Karpas-422 (cell line): ENCODE data around the gene HDAC4. TPM values are rescaled to one million over a fixed set of nuclear protein-coding genes. Genes with fewer than 3 reads are reported as not detected.
"Not testable (repeated sequence)": the region's sequence is repeated elsewhere in the genome, so short reads cannot be mapped to it uniquely, and the experiment has no call there.

ENCODE experiments used
- DNase-seq: peaks from one replicate; pipeline ENCODE4 v3.0.0-alpha.2; 2015
- H2AFZ ChIP-seq: fragments of 200-600 bp; sonication (generic); 2 replicates; pipeline ENCODE4 v1.6.1; 2014; ENCODE audit warnings: antibody characterized with exemption, low read length, mixed read lengths
- H3K27ac ChIP-seq: fragments of 200-600 bp; sonication (generic); 2 replicates; pipeline ENCODE4 v1.5.1; 2014; ENCODE audit warnings: mild to moderate bottlenecking, low read length, moderate library complexity
- H3K27me3 ChIP-seq: fragments of 200-600 bp; sonication (generic); 2 replicates; pipeline ENCODE4 v1.6.1; 2014; ENCODE audit warnings: low read length, mixed read lengths
- H3K36me3 ChIP-seq: fragments of 200-600 bp; sonication (generic); 2 replicates; pipeline ENCODE4 v1.6.1; 2014; ENCODE audit warnings: low read length, mixed read lengths; ENCODE audit not compliant: insufficient read depth
- H3K4me1 ChIP-seq: fragments of 200-600 bp; sonication (generic); 2 replicates; pipeline ENCODE4 v1.6.1; 2014; ENCODE audit warnings: mild to moderate bottlenecking, low read length, mixed read lengths
- H3K4me2 ChIP-seq: fragments of 200-600 bp; sonication (generic); 2 replicates; pipeline ENCODE4 v1.6.1; 2014; ENCODE audit warnings: low read length, low read depth, mild to moderate bottlenecking; ENCODE audit not compliant: poor library complexity, severe bottlenecking
- H3K4me3 ChIP-seq: fragments of 200-600 bp; sonication (generic); 2 replicates; pipeline ENCODE4 v1.5.1; 2014; ENCODE audit warnings: mild to moderate bottlenecking, antibody characterized with exemption, low read length, mixed read lengths
- H3K79me2 ChIP-seq: fragments of 200-600 bp; sonication (generic); 2 replicates; pipeline ENCODE4 v1.6.1; 2014; ENCODE audit warnings: mild to moderate bottlenecking, low read length, mixed read lengths
- H3K9ac ChIP-seq: fragments of 200-600 bp; sonication (generic); 2 replicates; pipeline ENCODE4 v1.6.0; 2014; ENCODE audit warnings: low read length
- H3K9me2 ChIP-seq: fragments of 200-600 bp; sonication (generic), shearing (Covaris generic); replicated peaks from 2 replicates; pipeline ENCODE4 v1.6.0; 2014; ENCODE audit warnings: mild to moderate bottlenecking, low read length, moderate library complexity; ENCODE audit not compliant: insufficient read depth
- H3K9me3 ChIP-seq: fragments of 300-700, 200-600 bp; sonication (generic); 2 replicates; pipeline ENCODE4 v1.6.1; 2014; ENCODE audit warnings: low read length, mixed read lengths
- H4K20me1 ChIP-seq: fragments of 200-600 bp; sonication (generic); 2 replicates; pipeline ENCODE4 v1.6.1; 2014; ENCODE audit warnings: mild to moderate bottlenecking, antibody characterized with exemption, low read length, low read depth; ENCODE audit not compliant: insufficient read depth
- total RNA-seq: library from RNA; depleted of rRNA; stranded (reverse); fragments of >200 nt; shearing (Covaris generic); gene quantifications from 2 replicates; pipeline ENCODE4 v1.2.3, GENCODE V29; 2014; ENCODE audit warnings: low replicate concordance

The HDAC4 gene
- total RNA-seq, 1 experiment from 2014 or later: 8.5 TPM

DNA sequence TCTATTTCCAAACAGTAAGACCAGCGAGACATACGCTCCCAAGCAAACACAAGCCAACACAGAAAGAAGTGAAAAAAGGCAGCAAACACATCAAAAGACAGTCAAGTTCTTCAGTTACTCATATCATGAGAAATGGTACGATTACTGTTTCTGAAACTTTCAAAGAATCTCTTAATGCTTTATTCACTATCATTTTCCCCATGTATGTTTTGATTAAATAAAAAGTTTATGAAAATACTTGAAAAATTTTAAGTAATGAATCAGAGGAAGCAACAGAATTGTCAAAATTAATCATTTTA, 114.9 kb downstream of the HDAC4 start:
- DNase-seq: no peak
- Histone ChIP-seq H3K27ac (no peak overlapping the region), H3K36me3 (no peaks in the 10 kb centered on the region), H3K79me2 (no peaks in the 10 kb centered on the region), H4K20me1 (peaks cover 27% of the 10 kb centered on the region; the same call in 1 of the 2 replicates), H2AFZ (no peak overlapping the region), H3K9me3 (peaks cover 14% of the 10 kb centered on the region), H3K4me2 (no peak overlapping the region), H3K9ac (no peak overlapping the region), H3K9me2 (no peaks in the 10 kb centered on the region), H3K4me1 (no peaks in the 10 kb centered on the region), H3K4me3 (no peak overlapping the region), H3K27me3 (no peaks in the 10 kb centered on the region)

DNA sequence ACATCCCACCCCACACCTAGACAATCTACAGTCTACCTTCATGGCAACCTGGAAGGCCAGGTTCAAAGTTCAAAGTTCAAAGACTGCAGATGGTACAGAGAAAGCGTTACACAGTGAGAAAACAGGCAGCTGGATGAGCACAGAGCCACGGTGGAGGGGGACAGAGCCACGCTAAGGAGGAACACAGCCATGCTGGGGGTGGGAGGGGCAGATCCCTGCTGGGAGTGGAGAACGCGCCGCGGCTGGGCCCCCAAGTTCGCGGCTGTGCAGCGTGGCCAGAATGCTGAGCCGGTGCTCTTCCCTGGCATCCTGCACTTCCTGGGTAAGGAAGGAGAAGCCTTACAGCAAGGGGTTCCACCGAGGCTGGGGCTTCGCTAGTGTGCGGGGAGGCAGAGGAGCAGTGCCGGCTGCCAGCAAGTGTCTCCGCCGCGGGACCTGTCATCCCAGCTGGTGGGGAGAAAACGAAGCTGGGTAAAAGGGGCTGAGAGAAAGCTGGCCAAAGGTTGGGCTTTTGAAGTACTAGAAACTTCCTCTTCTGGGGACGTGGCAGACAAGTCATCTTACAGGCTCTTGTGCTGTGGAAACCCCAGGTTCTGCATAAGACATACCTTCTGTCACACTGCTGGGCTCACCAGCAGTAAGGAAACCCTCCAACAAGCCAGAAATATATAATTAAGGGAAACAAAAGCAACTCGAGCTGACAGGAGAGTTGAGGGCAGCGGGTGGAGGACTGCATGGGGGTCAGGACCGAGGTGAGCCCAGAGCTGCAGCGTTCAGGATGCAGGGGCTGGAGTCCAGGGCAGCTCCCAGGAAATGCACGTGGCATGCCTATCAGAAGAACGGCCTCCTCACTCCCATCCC, 115.5 kb downstream of the HDAC4 start:
- Histone ChIP-seq H4K20me1 (peaks cover 22% of the 10 kb centered on the region; the same call in 1 of the 2 replicates), H3K4me3 (no peak overlapping the region), H3K27ac (no peak overlapping the region), H2AFZ (no peak overlapping the region), H3K9ac (no peak overlapping the region), H3K4me1 (no peaks in the 10 kb centered on the region), H3K9me3 (peaks cover 14% of the 10 kb centered on the region), H3K4me2 (no peak overlapping the region), H3K27me3 (no peaks in the 10 kb centered on the region), H3K9me2 (no peaks in the 10 kb centered on the region), H3K79me2 (no peaks in the 10 kb centered on the region), H3K36me3 (no peaks in the 10 kb centered on the region)
- no peak for DNase-seq

DNA sequence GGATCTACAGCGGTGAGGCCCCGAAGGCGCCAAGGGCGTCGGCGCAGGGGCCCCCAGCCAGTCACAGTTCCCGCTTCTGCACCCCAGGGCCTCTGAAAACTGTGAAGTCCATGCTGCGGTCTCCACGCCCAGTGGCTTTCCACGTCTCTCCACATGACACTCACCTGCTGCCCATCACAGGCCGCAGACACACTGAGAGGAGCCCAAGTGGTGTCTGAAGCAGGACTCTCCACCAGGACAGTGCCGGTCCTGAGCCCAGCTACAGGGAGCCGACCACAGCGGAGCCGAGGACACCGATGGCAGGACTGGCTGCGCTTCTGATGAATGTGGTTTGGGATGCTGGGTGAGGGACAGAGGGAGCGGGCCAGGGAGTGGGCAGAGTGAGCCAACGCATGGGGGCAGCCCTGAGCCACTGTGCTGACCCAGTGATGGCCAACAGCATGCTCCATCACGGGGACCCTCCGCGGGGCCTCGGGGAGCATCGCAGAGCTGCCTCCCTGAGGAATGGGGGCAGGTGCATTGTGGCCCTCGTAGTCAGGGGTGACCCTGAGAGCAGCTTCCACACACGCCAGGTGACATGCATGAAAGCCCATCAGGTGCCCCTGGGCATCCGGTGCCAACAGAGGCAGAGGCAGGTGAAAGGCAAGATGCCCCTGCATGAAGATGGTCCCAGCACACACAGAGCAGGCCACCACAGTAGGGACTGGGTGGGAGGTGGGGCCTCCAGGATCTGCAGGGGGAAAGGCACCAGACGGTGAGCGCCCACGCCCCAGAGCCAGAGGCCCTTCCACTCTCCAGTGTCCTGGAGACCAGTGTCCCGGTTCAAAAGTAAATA, 116.6 kb downstream of the HDAC4 start:
- DNase-seq: no peak
- H3K4me1 ChIP-seq: peaks cover 2% of the 10 kb centered on the region; the same call in 1 of the 2 replicates
- no peaks in the 10 kb centered on the region for H3K36me3 ChIP-seq
- no peaks in the 10 kb centered on the region for H3K9me2 ChIP-seq
- H3K4me2 ChIP-seq: no peak overlapping the region
- H3K9me3 ChIP-seq: peaks cover 14% of the 10 kb centered on the region
- H3K27ac ChIP-seq: no peak overlapping the region
- H3K9ac ChIP-seq: no peak overlapping the region
- no peak overlapping the region for H3K4me3 ChIP-seq
- no peaks in the 10 kb centered on the region for H3K27me3 ChIP-seq
- peaks cover 20% of the 10 kb centered on the region; the same call in 1 of the 2 replicates for H4K20me1 ChIP-seq
- H2AFZ ChIP-seq: no peak overlapping the region
- H3K79me2 ChIP-seq: no peaks in the 10 kb centered on the region

DNA sequence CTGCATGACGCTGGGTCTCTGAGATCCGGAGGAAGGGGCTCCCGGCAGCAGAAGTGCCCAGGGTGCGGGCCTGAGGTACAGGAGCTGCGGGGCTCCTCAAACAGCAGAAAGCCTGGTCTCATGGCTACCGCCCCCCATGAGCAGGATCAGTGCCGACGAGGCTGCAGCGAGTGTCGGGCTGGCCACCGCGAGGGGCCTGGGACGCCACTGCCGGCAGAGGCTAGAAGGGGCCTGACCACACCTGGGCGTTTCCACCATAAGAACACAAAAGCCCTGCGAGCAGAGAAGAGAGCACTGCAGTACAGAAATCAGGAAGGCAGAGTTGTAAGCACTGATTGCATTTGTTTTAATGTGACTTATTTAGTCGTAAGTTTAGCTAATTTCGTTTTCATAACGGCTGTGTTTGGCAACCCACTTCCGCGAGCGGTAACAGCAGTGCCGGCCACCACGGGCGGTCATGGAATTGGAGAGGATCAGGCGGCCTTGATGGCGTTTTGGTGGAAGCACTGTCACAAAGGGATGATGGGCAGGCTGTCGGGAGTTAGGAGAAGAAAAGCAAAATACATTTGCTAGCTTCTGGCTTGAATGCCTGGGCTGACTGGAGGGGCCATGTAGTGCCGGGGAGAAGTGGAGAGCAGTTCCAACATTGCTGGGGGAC, 117.4 kb downstream of the HDAC4 start:
- no peak overlapping the region for H3K4me3 ChIP-seq
- no peak overlapping the region for H3K4me2 ChIP-seq
- DNase-seq: no peak
- H3K9me2 ChIP-seq: no peaks in the 10 kb centered on the region
- H3K9ac ChIP-seq: no peak overlapping the region
- H2AFZ ChIP-seq: no peak overlapping the region
- peaks cover 14% of the 10 kb centered on the region for H3K9me3 ChIP-seq
- H3K27ac ChIP-seq: no peak overlapping the region
- peaks cover 17% of the 10 kb centered on the region; the same call in 1 of the 2 replicates for H4K20me1 ChIP-seq
- H3K27me3 ChIP-seq: no peaks in the 10 kb centered on the region
- no peaks in the 10 kb centered on the region for H3K79me2 ChIP-seq
- H3K36me3 ChIP-seq: no peaks in the 10 kb centered on the region
- peaks cover 4% of the 10 kb centered on the region; the same call in 1 of the 2 replicates for H3K4me1 ChIP-seq

DNA sequence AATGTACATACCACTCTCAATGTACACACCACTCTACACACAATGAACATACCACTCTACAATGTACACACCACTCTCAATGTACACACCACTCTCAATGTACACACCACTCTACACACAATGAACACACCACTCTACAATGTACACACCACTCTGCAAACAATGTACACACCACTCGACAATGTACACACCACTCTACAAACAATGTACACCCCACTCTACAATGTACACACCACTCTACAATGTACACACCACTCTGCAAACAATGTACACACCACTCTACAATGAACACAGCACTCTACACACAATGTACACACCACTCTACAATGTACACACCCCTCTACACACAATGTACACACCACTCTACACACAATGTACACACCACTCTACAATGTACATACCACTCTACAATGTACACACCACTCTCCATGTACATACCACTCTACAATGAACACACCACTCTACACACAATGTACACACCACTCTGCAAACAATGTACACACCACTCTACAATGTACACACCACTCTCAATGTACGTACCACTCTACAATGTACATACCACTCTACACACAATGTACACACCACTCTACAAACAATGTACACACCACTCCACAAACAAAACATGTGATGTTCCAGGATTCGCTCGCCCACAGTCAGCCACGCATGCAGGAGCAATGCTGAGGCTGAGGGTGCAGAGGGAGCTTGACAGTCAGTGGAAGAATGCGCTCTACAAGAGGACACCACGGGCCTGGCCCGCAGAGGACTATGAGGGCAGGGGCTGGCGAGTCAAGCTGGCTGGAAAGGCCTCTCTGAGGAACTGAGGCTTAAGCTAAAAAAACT, 118.2 kb downstream of the HDAC4 start:
- Histone ChIP-seq H3K79me2 (no peaks in the 10 kb centered on the region), H3K9me3 (peaks cover 14% of the 10 kb centered on the region), H3K27ac (no peak overlapping the region), H3K36me3 (no peaks in the 10 kb centered on the region), H3K4me3 (no peak overlapping the region), H3K9ac (no peak overlapping the region), H3K27me3 (no peaks in the 10 kb centered on the region), H4K20me1 (peaks cover 17% of the 10 kb centered on the region; the same call in 1 of the 2 replicates), H2AFZ (no peak overlapping the region), H3K4me2 (no peak overlapping the region), H3K9me2 (no peaks in the 10 kb centered on the region), H3K4me1 (peaks cover 4% of the 10 kb centered on the region; the same call in 1 of the 2 replicates)
- DNase-seq: no peak

DNA sequence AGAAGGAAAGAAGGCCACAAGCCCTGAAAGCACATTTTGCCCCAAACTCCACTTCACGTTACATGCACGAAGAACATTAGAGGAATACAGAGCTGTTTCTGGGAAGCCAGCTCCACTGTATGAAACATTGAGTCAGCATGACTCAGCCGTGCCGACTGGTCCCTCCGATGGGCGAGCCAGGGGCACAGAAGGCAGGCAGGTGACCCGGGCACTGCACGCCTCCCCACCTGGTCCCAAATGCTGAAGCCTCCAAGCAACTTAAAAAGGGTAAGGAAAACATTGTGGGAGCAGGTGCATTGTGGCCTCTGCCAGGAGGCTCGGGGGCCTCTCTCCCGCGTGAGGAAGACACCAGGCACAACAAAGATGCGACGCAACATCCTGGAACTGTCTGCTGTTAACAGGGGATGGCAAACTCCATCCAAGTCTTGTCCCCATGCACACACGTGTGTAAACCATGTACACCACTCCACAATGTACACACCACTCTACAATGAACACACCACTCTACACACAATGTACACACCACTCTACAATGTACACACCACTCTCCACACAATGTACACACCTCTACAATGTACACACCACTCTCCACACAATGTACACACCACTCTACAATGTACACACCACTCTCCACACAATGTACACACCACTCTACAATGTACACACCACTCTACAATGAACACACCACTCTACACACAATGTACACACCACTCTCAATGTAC, 120.4 kb downstream of the HDAC4 start:
- not testable (repeated sequence) for DNase-seq, H3K36me3 ChIP-seq, H3K9ac ChIP-seq, H3K27me3 ChIP-seq, H3K9me2 ChIP-seq, H3K4me2 ChIP-seq, H3K4me3 ChIP-seq, H3K27ac ChIP-seq, H3K4me1 ChIP-seq, H3K79me2 ChIP-seq, H2AFZ ChIP-seq
- peaks cover 28% of the 10 kb centered on the region; the same call in 1 of the 2 replicates for H4K20me1 ChIP-seq
- H3K9me3 ChIP-seq: peaks cover 14% of the 10 kb centered on the region

DNA sequence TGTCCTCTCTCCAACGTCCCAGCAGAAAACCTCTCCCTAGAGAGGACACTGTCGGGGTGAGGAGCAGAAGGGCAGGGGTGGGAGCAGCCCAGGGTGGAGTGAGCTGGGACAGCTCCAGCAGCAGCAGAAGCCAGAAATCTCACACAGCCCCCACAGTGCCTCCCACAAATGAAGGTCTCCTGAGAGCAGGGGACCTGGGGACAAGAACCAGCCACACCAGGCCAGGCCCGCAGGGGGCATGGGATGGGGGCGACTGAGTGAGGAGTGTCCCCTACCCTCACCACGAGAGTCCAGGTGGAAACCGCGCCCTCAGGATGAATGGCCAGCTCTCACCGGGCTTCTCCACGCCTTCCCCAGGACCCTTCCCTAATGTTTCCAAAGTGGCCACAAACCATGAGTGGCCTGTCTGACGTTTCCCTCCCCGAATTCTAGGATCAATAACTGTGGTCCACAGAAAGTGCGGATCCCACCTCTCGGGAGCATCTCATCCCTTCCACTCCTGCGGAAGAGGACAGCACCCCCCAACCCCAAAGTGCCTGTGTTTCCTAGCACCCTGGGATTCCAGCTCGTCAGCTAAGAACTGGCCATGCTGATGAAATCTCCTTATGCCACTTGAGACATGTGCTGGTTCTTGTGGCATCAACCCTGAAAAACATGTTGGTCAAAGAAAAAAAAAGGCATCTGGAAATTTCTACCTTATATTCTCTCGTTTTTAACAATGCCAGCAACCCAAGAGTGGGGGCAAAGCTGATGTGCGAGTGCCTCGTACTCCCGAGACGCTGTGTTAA, 121.1 kb downstream of the HDAC4 start:
- H3K9me3 ChIP-seq: peaks cover 14% of the 10 kb centered on the region
- no peaks in the 10 kb centered on the region for H3K79me2 ChIP-seq
- H3K4me2 ChIP-seq: no peak overlapping the region
- H3K27ac ChIP-seq: no peak overlapping the region
- H3K27me3 ChIP-seq: no peaks in the 10 kb centered on the region
- H3K36me3 ChIP-seq: no peaks in the 10 kb centered on the region
- H4K20me1 ChIP-seq: peaks cover 32% of the 10 kb centered on the region; the same call in 1 of the 2 replicates
- H3K9ac ChIP-seq: no peak overlapping the region
- peaks cover 4% of the 10 kb centered on the region; the same call in 1 of the 2 replicates for H3K4me1 ChIP-seq
- H3K4me3 ChIP-seq: no peak overlapping the region
- no peak for DNase-seq
- H2AFZ ChIP-seq: no peak overlapping the region
- no peaks in the 10 kb centered on the region for H3K9me2 ChIP-seq
